AG09309 (cell line): Measurements from ENCODE around the gene PDIA2.

Source experiments
- DNase-seq: peaks from one replicate; pipeline ENCODE4 v3.0.0-alpha.2; 2010; ENCODE audit warnings: low read depth
- H3K4me3 ChIP-seq: 2 replicates; pipeline ENCODE4 v1.5.1; 2011; ENCODE audit warnings: mild to moderate bottlenecking, low read depth, low read length, moderate library complexity; ENCODE audit not compliant: control insufficient read depth
- CTCF ChIP-seq: IDR thresholded peaks from 2 replicates; pipeline ENCODE4 v1.5.1; 2011; ENCODE audit warnings: mild to moderate bottlenecking, low read depth, low read length, inconsistent platforms; ENCODE audit not compliant: insufficient read depth, control insufficient read depth; ENCODE audit errors: missing control alignments

PDIA2 gene

GRCh38 chr16:318628-319027, 35.7 kb downstream of the PDIA2 start:
- TF ChIP-seq CTCF = no peak
- no peak for DNase-seq
- H3K4me3 ChIP-seq = no peak overlapping the region

- no peak for TF ChIP-seq CTCF
Observed at GRCh38 chr16:320206-320605, 37.2 kb downstream of the PDIA2 start.

GRCh38 chr16:321532-321931, 38.6 kb downstream of the PDIA2 start:
- no peak overlapping the region for H3K4me3 ChIP-seq
- no peak for TF ChIP-seq CTCF
- DNase-seq = no peak

More at GRCh38 chr16:320206-320605, 37.2 kb downstream of the PDIA2 start:
- no peak for DNase-seq
- H3K4me3 ChIP-seq = no peak overlapping the region

- no peak overlapping the region for H3K4me3 ChIP-seq
- TF ChIP-seq CTCF = no peak
- DNase-seq = no peak
Observed at GRCh38 chr16:322476-323143, 39.6 kb downstream of the PDIA2 start.

GRCh38 chr16:324201-324450, 41.2 kb downstream of the PDIA2 start:
- DNase-seq = no peak
- no peak overlapping the region for H3K4me3 ChIP-seq
- no peak for TF ChIP-seq CTCF

- H3K4me3 ChIP-seq = no peak overlapping the region
- no peak for TF ChIP-seq CTCF
- no peak for DNase-seq
Observed at GRCh38 chr16:324451-325334, 41.7 kb downstream of the PDIA2 start.
